Measurements from ENCODE around the gene GART.

The GART gene

DNA sequence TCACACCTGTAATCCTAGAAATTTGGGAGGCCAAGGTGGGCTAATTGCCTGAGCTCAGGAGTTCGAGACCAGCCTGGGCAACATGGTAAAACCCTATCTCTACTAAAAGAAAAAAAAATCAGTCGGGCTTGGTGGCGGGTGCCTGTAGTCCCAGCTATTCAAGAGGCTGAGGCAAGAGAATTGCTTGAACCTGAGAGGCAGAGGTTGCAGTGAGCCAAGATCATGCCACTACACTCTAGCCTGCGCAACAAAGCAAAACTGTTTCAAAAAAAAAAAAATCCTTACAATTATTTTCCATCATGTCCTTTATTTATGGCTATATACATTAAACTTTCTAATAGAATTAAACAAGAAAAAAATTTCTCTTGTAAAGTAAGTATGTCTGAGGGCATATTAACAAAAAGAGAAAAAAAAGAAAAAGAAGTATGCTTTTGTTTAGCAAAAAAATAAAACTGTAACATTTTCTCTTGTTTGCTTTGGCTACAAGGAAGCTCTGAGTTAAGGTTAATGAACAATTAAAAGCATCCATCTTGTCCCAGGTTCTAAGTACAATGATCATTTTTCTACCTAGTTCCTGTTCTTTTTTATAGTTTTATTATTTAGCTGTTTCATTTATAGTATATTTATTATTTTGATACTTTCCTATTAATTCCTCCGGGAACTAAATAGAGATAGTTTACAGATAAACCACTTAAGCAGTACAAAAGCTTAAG, 80.2 kb downstream of the GART start:
- no peak for DNase-seq (ENCODE audit: low read depth)

DNA sequence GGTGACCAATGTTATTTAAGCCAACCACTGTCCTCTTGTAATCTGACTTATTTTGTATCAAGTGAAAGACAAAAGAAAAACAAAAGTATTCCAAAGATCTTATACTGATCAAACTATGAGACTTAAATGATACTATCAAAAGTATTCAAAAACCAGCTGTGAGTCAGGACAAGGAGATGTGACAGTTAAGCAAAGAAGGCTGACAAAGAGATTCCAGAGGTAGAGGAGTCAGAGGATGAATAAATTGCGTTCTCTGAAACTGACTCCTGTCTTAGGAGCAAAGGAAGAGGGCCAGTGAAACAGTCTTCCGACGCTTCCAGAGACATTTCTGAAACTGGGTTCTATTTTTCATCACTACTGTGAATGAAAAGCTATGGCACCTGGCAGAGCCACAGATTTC, 83.1 kb downstream of the GART start:
- DNase-seq (ENCODE audit: low read depth), result no peak

GRCh38 chr21:33455686-33456446, 86.1 kb downstream of the GART start:
- no peak for DNase-seq (ENCODE audit: low read depth)

Measured in activated T-cell treated with anti-CD3 and anti-CD28 coated beads for 1 hour (primary cell).